ENCODE results near the gene RHOXF2B. TPM values are rescaled to one million over a fixed set of nuclear protein-coding genes. Genes with fewer than 3 reads are reported as not detected.

RHOXF2B gene
- total and polyA plus RNA-seq, 2 donors (not counting 3 experiments of a cell fraction or from before 2014, with no cell fraction given): not detected

Other genes starting within 250 kb of the RHOXF2B start
- gene UPF3B, start 224.7 kb downstream of the RHOXF2B start, total RNA-seq: 10.2 and 11.9 TPM in 2 replicates
- 2.2 and 3.7 TPM in 2 replicates for gene UPF3B, start 224.7 kb downstream of the RHOXF2B start, polyA plus RNA-seq
- gene RNF113A, start 206.0 kb downstream of the RHOXF2B start, total RNA-seq: 10.2 and 11.7 TPM in 2 replicates
- gene RNF113A, start 206.0 kb downstream of the RHOXF2B start, polyA plus RNA-seq: 8.7 and 9.4 TPM in 2 replicates
- gene NDUFA1, start 205.9 kb downstream of the RHOXF2B start, total RNA-seq: 89.9 and 96.3 TPM in 2 replicates
- gene NDUFA1, start 205.9 kb downstream of the RHOXF2B start, polyA plus RNA-seq: 61.2 and 93.4 TPM in 2 replicates
- not detected in 2 replicates for gene AKAP14, start 181.8 kb downstream of the RHOXF2B start, total RNA-seq
- not detected in 2 replicates for gene AKAP14, start 181.8 kb downstream of the RHOXF2B start, polyA plus RNA-seq
- 7.8 and 8.0 TPM in 2 replicates for gene NKAP, start 133.9 kb downstream of the RHOXF2B start, total RNA-seq
- gene NKAP, start 133.9 kb downstream of the RHOXF2B start, polyA plus RNA-seq: 2.2 and 2.5 TPM in 2 replicates
- not detected in 2 replicates for gene RHOXF1, start 38.2 kb upstream of the RHOXF2B start, total RNA-seq
- gene RHOXF1, start 38.2 kb upstream of the RHOXF2B start, polyA plus RNA-seq: not detected in 2 replicates
- not detected in 2 replicates for gene RHOXF2, start 80.9 kb upstream of the RHOXF2B start, total RNA-seq
- gene RHOXF2, start 80.9 kb upstream of the RHOXF2B start, polyA plus RNA-seq: not detected in 2 replicates
- 16.3 and 16.6 TPM in 2 replicates for gene ZBTB33, start 173.1 kb upstream of the RHOXF2B start, total RNA-seq
- gene ZBTB33, start 173.1 kb upstream of the RHOXF2B start, polyA plus RNA-seq: 2.4 and 3.7 TPM in 2 replicates
- gene TMEM255A, start 233.8 kb upstream of the RHOXF2B start, total RNA-seq: not detected in 2 replicates
- gene TMEM255A, start 233.8 kb upstream of the RHOXF2B start, polyA plus RNA-seq: not detected in 2 replicates